Stimulated activated CD4-positive, alpha-beta T cell treated with anti-CD3 and anti-CD28 coated beads, TNF-alpha, amount 100 ng/mL, for 48 hours (primary cell): ENCODE measurements around the gene BRMS1.
"Not testable (repeated sequence)": the region's sequence is repeated elsewhere in the genome, so short reads cannot be mapped to it uniquely, and the experiment has no call there.

ENCODE experiments used
- DNase-seq, 3 donors: peaks; one replicate each; pipeline ENCODE4 v3.0.0-alpha.2; 2020; ENCODE audit warnings: low read depth in 3 of 3

Gene BRMS1

DNA sequence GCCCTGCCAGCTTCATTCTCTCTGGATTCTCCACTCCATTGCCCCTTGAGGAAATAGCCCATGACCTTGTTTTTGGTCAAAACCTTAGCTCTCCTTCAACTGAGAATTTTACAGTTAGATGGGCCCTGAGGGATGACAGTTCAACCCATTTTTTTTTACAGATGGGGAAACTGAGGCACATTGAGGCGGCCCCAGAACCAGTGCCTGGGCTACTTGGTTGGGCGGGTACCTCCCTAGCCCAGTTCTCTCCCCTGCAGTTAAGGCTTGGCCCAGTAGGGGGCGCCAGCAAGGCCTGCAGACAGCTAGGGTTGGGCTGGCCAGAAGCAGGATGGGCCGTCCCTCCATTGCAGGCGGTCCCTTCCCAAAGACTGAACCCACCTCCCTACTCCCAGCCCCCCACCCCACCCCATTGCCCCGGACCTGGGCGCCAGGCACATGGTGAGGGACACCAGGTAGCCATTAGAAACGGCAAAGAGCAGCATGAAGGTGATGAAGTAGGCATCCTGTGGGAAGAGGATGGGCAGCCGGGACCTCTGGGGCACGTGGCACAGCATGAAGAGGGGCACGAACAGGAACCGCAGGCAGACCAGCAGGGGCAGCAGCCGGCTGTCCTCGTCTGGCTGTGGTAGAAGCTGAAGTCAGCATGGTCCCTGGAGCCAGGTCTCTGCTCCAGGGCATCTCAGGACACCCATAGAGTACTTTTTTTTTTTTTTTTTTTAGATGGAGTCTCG lies 19.1 kb upstream of the BRMS1 start:
- DNase-seq, result peak; percentile 64 to 69 (median 69)

DNA sequence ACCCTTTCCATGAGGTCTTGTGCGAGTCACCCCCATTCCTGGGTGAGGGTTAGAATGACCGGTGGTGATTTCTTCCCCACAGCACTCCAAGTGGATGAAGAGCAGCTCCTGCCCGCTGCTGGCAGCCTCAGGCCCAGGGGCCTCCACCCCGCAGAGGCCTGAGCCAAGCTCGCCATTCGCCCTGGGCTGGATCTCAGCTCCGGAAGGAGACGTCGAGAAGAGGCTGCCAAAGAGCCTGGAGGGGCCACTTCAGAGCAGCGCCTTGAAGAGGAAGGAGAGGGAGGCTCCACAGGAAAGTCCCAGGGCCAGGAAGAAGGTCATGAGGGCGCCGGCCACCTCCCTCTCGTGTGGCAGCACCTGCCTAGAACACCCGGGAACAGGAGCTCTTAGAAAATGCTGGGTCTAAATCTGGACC lies 18.3 kb upstream of the BRMS1 start:
- no peak for DNase-seq

DNA sequence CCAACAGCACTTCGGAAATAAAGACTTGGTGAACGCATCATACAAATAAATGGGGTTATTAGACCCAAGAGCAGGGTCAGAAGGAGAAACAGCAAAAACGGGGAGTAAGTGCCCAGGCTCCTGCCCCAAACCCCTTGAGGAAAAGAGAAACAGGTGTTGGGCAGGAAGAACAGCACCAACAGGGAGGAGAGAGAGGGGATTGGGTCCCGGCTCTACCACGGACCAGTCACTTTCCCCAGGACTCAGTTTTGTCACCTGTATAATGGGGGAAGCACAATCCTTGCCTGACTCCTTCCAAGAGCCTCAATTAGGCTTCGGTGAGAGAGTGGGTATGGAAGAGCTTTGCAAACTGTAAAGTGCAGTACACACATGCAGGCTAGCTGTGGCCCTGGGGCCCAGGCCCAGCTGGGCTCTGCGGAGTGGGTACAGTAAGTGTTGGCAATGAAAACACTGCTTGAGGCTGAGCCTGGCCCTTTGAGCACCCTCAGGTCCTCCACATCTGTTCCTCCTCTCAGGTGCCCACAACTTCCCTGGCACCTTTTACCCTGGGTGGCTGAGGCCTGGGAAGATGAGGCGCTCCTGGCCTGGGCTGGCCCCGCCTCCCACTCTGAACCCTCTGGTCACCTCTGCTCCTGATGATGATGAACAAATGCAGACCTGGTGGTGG lies 17.7 kb upstream of the BRMS1 start:
- DNase-seq, result no peak

DNA sequence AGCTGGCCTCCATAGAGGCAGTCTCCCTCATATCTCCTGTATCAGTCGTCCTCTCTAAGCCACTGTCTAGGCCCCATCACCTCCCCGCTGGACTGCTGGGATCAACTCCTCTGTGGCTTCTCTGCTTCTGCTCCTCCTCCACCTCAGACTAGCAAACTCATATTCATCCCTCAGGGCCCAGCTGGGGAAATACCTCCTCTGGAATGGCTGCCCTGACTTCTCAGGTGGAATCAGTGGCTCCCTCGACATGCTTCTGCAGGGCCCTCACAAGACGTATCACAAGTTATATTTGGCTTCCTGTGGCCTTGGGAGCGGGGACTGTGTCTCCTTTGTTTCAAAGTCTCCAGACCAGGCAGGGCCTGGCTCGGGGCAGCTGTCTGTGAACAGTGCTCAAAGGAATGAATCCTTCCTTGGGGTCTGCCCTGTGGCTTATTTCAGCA lies 16.6 kb upstream of the BRMS1 start:
- no peak for DNase-seq

DNA sequence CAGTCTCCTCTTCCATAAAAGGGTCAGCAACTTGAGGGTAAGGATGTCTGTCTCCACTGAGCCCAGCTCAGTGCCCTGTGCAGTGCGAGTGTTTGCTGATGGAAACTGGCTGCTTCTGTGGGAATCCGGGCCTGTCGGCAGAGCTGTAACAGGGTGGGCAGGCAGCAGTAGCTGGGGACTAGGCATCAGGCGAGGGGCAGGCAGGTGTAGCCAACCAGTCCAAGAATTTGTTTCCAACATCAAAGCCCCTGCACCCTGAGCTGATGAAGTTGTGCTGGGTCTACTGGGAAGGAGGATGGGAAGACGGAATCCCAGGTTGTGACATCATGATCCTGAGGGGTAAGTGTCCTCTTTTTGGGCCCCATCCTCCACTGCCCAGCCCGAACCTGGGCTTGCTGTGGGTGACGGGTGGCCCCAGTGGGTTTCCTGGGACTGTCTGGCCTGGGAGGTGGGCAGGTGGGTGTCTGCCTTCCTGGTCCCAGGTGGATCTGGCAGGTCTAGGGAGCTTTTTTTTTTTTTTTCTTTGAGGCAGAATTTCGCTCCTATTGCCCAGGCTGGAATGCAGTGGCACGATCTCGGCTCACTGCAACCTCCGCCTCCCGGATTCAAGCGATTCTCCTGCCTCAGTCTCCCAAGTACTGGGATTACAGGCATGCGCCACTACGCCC lies 15.6 kb upstream of the BRMS1 start:
- no peak for DNase-seq

DNA sequence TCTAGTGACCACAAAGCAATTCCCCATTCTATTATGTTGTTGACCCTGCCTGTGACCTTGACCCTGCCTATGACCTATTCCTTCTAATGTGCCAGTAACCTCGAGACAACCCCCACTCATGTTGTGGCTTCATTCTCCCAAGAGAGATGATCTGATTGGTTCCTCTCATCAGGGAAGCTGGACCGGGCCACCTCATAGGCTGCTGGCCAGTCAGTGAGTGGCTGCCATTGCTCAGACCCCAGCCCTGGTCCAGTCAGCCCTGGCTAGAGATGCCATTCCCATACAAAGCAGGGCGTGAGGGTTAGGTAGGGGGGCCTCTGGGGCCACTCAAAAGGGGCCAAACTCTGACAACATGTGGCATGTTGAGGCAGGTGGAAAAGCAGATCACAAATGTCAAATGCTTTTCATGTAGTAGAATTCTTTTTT lies 14.8 kb upstream of the BRMS1 start:
- no peak for DNase-seq

DNA sequence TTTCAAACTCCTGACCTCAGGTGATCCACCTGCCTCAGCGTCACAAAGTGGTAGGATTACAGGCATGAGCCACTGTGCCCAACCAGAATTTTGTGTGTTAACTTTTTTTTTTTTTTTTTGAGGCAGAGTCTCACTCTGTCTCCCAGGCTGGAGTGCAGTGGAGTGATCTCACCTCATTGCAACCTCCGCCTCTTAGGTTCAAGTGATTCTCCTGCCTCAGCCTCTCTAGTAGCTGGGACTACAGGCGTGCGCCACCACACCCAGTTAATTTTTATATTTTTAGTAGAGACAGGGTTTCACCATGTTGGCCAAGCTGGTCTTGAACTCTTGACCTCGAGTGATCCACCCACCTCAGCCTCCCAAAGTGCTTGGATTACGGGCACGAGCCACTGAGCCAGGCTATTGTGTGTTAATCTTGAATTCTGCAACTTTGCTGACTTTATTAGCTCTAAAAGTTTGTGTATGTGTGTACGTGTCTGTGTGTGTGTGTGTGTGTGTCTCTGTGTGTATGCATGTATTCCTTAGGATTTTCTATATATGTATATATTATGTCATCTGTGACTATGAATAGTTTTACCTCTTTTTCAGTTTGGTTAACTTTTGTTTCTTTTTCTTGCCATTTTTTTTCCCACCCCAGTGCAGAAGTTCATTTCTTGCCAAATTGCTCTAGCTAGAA lies 5.8 kb upstream of the BRMS1 start:
- DNase-seq, result not testable (repeated sequence)

DNA sequence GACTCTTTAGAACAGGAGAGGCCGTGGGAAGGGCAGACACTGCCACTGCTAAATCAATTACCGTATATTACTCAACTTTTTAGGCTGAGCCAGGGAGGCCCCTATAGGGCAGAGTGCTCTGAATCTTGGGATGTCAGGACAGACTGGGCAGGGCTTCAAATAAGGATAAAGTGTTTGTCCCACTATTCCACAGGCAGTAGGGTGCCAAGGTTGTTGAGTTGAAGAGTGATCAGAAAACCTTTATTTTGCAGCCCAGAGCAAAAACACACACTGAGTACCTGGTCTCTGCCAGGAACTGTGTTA lies 4.1 kb upstream of the BRMS1 start:
- DNase-seq, result no peak

DNA sequence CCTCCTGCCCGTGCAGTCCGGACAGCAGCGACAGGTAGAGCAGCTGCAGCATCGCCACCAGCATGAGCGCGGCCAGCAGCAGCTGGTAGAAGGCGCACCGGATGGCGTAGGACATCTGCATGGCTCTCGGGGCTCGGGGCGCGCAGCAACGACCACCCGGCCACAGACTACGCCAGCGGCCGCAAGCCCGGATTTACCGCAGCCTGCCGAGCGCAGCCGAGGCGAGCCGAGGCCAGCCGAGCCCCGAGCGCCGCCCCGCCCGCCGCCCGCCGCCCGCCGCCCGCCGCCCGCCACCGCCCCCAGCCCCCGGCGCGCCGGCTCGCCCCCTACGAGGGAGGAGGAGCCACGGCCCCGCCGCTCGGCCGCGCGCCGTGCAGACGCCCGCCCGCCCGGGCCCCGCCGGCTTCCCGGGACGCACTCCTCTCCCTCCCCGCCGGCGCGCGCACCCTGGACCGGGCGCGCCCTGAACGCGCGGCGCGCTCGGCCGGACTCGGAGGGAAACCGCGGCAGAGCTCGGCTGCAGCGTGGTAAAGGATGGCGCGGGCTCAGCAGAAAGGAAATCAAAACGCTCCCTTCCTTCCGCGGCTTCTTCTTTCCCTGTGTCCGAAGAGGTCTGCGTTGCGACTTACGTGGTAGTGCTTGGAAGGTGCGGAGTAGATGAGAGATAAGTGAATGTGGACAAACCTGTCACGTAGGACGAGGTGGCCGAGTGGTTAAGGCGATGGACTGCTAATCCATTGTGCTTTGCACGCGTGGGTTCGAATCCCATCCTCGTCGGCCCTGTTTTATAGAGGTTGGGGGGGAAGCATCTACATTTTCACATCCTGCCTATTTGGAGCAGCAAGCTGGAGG lies 2.7 kb upstream of the BRMS1 start, which contains the start of gene B4GAT1:
Gene B4GAT1, minus strand, starts transcription at position 205 of the 852 bp plus-strand sequence. Its CDS starts 84 bp downstream, at position 121.
- peak; percentile 66 to 86 (median 80) for DNase-seq

DNA sequence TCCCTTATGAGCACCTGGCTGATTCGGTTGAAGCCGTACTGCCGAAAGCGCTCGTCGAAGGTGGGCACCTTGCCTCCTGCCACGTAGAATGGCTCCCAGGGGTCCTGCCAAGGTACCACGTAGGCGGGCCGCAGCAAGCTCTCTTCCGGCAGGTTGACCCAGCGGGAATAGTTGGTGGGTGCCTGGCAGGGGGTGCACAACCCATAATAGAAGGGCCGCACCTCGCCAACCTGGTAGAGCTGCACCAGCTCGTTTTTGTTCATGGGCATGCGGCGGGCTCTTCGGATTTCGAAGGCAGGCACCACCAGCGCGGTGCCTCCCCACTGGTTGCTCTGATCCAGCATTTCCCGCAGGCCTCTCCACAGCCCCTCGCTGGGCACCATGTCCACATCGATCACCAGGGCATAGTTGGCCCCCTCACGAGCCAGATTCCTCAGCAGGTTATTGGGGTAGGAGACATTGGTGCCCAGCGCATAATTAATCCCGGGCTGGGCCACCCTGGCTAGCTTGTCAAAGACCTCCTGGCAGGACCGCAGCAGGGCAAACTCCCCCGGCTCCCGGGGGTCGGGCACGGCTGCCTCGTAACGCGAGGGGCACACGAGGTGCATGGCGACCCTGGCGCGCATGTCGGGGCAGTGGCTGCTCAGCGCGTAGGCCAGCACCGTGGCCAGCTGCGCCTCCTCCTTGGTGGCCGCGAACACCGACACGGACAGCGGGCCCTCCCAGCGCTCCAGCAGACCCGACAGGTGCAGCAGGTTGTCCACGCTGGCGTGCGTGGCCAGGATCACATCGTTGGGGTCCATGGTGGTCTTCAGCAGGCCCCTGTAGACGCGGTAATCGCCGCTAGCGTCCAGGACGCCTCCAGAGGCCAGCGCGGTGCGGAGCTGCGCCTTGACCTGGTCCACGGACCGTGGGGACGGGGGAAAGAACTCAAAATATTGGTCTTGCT lies 1.8 kb upstream of the BRMS1 start:
- no peak for DNase-seq

DNA sequence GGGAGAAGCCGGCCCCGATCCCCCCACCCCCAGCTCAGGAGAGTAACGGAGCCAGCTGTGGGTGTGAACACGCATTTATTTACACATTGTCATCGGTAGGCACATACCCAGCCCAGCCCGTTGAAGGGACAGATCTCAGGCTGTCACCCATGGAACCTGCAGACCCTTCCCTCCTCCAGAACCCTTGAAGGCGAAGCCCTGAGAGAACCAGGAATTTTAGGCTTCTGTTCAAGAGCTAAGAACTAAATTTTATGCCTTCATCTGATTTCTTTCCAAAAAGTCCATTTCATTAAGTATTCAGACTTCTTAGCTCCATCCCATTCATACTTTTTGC lies 379 bp upstream of the BRMS1 start:
- no peak for DNase-seq

DNA sequence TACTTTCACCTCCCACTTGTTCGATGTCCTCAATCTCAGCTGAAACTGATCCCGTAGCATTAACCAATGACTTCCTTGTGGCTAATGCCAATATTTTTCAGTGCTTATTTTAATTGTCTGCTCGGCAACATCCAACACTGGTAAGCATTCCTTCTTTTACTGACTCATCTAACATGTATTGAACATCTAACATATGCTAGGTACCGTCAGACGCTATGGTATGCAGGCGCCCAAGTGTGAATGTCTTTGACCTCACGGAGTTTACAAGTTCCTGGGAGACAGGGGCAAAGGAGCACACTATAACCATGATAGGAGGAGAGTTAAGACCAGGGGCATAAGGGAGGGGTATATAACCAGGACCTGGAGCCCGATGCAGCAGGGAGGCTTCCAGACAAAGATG lies 1.7 kb downstream of the BRMS1 start:
- no peak for DNase-seq

DNA sequence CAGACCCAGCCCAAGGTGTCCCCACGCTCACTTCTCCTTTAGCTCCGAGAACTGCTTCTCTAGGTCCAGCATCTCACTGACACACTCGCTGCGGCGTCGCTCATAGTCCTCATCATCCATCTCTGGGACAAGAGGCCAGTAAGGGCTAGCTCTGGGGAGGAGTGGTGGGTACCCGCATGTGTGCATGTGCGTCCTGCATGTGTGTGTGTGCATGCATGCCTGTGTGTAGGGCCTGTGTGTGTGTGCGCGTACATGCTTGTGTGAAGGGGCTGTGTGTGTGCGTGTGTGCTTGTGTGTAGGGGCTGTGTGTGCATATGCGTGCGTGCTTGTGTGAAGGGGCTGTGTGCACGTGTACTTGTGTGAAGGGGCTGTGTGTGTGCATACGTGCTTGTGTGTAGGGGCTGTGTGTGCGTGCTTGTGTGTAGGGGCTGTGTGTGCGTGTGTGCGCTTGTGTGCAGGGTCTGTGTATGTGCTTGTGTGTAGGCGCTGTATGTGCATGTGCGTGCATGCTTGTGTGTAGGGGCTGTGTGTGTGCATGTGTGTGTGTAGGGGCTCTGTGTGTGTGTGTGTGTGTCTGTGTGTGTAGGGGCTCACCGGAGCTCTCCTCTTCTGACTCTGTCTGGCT lies 3.3 kb downstream of the BRMS1 start:
- no peak for DNase-seq

DNA sequence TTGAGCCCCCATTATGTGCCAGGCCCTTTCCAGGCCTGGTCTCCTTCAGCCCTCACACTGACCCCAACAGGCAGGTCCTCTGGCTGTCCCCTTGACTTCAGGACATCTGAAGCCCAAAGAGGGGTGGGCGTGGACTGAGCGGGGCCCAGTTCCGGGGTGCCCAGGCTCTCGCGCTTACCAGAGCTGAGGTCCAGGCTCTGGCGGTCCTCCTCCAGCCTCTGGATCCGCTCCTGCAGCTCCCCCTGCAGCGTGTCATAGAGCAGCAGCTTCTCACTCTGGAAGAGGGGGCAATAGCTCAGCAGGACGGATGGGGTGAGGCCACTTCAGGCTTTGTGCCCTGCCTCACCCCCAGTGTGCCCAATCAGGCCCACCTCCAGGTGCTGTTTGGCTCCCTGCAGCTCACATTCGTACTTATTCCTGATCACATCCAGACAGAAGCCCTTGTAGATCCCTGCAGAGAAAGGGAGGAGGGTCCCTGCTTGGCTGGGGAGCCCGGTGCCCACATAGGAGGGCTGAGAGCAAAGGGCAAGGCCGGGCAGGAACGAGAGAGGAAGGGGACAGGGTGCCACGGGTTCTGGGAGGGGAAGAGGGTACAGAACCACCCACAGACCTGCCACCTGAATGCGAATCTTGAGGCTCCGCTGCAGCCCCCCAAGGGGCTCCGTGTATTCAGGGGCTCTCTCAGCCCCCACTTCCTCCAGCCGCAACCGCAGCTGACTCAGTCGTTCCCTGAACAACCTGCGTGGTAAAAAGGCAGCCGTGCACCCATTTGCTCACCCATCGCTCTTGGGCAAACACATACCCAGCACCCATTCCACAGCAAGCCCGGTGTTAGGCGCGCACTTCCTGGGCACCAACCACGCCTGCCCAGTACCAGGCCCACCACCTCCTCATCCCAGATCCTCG lies 4.1 kb downstream of the BRMS1 start:
- no peak for DNase-seq

DNA sequence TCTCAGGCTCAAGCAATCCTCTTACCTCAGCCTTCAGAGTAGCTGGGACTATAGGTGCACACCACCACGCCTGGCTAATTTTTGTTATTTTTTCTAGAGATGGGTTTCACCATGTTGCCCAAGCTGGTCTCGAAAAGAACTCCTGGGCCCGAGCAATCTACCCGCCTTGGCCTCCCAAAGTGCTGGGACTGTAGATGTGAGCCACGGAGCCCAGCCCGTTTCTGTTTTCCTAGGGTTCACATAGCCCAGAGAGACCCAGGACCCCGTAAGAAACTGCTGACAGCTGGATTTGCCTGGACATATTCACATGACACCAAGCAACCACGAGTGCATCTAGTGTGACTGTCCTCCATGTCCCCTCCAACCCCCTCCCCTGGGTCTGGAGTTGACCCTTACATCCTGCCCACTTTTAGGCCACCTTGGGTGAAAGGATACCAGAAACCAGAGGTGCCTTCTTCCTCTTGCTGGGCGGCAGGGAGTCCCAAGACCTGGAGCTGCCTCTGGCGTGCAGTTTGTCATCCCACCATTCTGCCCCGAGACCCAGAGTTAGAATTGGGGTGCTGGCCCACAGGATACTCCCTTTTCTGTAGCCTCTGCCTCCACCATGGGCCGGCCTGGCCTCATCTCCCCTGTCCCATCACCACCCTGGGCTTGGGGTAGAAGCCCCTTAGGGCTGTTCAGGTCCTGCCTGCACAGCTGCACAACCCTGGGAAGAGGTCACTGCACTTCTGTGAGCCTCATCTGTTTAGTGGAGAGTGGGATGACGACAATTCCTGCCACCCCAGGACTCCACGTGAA lies 5.0 kb downstream of the BRMS1 start:
- DNase-seq, result no peak

DNA sequence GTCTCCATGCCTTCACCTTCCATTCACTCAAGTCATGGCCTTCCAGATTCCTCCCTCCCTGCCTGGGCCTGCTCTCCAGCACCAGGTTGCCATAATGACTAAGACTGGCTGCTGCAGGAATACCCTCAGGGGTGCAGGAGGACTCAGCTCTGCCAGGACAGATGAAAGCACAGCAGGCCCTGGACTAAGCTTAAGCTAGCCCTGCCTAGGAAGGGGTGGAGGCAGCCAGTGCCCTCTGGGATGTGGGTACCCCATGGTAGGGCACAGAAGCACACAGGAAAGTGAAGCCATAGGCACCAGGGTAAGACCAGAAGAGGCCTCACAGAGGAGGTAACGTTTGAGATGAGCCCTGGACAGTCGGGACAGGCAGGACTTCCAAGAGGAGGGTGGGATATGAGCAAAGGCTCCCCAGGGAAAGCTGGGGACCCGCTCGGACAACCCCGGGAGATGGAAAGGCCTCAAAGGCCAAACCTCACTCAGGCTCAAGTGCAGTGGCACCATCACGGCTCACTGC lies 5.7 kb downstream of the BRMS1 start:
- DNase-seq, result no peak

DNA sequence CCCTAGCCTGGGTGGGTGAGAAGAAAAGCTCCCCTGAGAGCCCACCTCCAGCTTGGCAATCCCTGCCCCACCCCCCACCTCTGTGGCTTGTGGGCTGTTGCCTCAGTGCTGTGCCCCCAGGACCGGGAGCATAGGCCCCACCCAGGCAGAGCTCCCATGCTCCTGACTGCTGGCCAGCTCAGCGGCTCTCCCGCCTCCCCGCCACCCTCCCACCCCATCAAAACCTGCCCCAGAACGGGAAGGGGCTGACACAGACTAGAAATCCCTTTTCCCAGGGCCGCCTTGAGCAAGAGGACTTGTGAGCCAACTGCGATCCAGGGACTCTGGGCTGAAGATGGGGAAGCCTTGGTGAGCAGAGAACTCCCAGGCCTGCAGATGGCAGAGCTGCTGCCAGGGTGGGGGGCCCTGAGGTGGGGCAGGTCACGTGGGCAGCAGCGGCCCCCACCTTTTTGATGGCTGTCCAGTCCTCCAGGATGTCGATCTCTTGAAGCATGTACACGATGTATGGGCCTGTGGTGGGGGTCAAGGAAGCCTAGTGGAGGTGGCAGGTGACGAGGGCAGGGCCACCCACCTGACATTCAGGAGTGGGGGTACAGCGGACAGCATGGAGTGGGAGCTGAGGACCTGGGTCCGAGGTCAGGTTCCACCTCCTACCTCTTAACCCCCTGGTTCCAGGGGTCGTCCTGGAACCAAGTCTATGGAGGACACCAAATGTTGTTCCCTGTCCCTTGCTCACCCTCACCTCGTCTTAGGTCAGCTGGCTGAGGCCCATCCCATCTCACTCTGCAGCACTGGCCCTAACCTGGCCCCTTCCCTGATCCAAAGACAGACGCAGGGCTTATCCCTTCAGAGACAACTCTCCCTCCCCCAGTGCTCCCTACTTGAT lies 6.4 kb downstream of the BRMS1 start:
- no peak for DNase-seq
